ENCODE measurements around the gene PTDSS2.

DNA sequence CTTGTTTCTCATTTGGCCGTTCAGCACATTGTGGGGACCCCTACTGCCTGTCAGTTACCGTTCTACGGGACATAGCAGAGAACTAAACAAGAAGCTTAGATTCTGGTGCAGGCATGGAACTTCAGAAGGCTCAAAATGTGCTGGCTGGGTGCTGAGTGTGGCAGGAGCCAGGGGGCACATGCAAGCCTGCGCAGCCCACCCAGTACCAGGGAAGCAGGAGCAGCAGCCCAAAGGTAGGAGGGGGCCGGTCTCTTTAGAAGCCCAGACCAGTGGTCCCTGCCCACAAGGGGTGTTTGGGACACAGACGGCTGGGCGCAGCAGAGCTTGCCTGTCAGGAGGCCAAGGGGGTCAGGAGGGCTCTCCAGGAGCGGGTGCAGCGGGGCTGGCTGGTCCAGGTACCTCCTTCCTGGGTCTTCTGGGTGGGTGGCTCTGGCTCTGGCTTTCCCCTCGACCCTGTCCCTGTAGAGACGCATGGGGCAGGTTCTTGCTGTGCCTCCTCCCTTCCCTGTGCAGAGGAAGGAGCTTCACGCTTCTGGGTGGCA, 2.2 kb downstream of the PTDSS2 start:
- TF ChIP-seq, protein P1, sequence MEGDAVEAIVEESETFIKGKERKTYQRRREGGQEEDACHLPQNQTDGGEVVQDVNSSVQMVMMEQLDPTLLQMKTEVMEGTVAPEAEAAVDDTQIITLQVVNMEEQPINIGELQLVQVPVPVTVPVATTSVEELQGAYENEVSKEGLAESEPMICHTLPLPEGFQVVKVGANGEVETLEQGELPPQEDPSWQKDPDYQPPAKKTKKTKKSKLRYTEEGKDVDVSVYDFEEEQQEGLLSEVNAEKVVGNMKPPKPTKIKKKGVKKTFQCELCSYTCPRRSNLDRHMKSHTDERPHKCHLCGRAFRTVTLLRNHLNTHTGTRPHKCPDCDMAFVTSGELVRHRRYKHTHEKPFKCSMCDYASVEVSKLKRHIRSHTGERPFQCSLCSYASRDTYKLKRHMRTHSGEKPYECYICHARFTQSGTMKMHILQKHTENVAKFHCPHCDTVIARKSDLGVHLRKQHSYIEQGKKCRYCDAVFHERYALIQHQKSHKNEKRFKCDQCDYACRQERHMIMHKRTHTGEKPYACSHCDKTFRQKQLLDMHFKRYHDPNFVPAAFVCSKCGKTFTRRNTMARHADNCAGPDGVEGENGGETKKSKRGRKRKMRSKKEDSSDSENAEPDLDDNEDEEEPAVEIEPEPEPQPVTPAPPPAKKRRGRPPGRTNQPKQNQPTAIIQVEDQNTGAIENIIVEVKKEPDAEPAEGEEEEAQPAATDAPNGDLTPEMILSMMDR (IDR thresholded peaks at IDR 0.05): no peak
- no peak for TF ChIP-seq POLR2A (IDR thresholded peaks at IDR 0.05)

Measured in right lobe of liver (tissue), 4 donors.